DMS153 treated with DMSO at 0.1 percent for 48 hours (cell line): ENCODE measurements around the gene NPTN.

Experiments
- DNase-seq: peaks from one replicate; lab custom pipeline; 2025; ENCODE audit not compliant: unreplicated experiment; lab: John Stamatoyannopoulos, UW

Gene NPTN

DNA sequence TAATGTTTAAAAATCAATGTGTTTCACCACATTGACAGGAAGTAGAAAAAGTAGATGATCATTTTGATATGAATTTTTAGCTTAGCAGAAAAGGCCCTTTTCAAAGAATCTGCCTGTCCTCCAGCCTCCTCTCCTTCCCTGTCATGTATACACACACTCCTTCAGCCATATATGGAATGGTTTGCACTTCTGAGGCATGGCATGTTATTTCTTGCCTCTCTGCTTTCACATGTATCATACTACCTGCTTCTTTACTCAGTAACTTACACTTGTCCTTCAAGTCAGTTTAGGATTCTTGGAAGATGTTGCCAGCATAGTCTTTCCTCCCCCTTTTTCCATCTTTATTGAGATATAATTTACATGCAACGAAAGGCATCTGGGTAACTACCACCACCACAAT is 111.2 kb downstream of the NPTN start:
- no peak for DNase-seq

DNA sequence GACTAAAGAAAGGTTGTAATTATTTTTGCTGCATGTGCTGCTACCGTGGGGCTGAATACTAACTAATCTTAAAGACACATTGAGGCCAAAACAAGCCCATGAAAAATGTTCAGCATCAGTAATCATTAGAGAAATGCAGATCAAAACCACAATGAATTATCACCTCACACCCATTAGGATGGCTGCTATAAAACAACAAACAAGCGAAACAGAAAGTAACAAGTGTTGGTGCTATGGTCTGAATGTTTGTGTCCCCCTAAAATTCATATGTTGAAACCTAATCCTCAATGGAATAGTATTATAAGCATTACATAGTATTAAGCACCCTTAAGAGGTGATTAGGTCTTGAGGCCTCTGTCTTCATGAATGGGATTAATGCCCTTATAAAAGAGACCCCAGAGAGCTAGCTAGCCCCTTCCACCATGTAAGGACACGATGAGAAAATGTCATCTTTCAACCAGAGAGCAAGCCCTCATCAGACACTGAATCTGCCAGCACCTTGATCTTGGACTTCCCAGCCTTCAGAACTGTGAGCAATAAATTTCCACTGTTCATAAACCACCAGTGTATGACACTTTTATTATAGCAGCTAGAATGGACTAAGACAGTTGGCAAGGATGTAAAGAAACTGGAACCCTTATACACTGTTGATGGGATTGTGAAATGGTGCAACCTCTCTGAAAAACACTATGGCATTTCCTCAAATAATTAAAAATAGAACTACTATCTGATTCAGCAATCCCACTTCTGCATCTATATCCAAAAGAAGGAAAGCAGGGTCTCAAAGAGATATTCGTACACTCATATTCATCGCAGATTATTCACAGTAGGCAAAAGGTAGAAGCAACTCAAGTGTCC is 114.1 kb downstream of the NPTN start:
- no peak for DNase-seq

DNA sequence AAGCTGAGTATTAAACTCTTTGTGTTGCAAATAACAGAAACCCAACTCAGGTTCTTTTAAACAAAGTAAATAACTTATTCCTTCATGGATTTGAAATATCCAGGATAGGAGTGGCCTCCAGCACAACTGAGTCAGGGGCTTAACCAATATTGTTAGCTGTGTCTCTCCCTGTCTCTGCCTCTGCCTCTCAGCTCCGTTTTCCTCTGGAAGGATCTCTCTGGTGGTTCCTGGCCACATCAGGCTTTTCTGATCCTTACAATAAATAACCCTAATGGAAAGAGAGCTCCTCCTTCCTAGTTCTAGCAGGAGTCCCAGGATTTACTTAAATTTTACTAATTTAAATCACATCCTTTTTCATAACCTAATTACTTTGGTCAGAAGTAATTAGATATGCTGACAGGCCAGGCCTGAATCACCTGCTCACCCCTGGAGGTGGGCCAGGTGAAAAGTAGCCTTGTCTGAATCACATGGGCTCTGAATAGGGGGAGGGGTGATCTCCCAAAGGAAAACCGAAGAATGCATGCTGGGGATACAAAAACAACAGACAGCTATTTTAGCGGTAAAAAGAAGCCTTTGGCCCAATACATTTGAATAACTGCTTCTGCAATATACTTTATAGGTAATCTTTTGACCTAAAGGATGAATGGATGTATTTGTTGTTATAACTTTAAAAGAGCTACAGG is 114.9 kb downstream of the NPTN start:
- no peak for DNase-seq

DNA sequence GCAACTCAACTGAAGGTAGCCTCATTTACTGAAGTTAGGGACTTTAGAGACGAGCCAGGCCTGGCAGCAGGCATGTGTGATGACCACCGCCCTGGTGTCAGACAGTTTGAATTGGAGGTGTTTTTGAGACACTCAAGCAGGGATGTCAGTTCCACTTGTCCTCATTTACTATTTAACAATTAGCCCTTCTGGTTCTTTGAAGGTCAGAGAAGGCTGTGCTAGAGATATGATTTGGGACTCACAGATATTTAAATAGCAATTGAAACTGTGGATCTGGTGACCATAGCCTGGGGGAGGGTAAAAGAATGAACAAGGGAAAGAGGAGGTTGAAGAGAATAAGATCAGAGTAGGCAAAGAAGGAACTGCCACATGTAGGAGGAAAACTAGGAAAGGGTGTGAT is 115.6 kb downstream of the NPTN start:
- DNase-seq: no peak

DNA sequence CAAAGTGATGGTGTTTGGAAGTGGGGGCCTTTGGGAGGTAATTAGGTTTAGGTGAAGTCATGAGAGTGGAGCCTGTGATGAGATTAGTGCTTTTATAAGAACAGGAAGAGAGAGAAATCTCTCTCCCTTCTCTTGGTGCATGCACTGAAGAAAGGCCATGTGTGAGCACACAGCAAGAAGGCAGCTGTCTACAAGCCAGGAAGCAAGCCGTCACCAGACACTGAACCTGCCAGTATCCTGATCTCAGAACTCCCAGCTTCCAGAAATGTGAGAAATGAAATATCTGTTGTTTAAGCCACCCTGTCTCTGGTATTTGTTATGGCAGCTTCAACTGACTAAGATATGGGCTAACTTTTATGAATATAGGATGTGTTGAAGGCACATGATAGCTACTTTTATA is 117.7 kb downstream of the NPTN start:
- DNase-seq: no peak
